Stimulated activated CD8-positive, alpha-beta memory T cell treated with anti-CD3 and anti-CD28 coated beads, Interleukin-15, amount 100 ng/mL, for 24 hours (primary cell): Measurements from ENCODE around the gene AOC1.
"Not testable (repeated sequence)": the region's sequence is repeated elsewhere in the genome, so short reads cannot be mapped to it uniquely, and the experiment has no call there.

Experiments
- DNase-seq: peaks from one replicate; pipeline ENCODE4 v3.0.0-alpha.2; 2020; ENCODE audit warnings: low read depth

AOC1 gene

GRCh38 chr7:150852371-150852905, at the start of gene AOC1:
TSS of gene AOC1 (plus strand) at chr7:150852517. CDS start at chr7:150856471, 3,954 bp downstream.
- DNase-seq, result no peak

GRCh38 chr7:150803161-150803860, 49.0 kb upstream of the AOC1 start:
- no peak for DNase-seq

- no peak for DNase-seq
These were observed 47.5 kb upstream of the AOC1 start for GRCh38 chr7:150804802-150805201.

- DNase-seq, result no peak
These were observed 46.5 kb upstream of the AOC1 start for GRCh38 chr7:150805864-150806263.

DNA sequence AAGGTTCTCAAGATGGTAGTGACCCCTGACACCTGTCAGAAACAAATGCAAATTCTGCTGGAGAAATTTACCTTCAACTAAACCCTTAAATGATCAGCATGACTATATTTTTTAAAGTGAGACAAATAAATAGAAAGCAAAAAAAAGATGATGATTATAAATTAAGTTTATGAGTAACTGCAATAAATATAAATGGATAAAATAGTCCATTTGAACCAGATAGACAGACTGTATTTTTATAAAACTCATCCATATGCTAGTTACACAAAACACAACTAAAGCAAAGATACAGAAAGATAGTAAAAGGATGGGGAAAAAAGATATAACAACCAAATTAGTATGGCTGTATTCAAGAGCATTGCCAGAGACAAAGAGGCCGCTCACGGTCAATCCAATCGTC, 45.9 kb upstream of the AOC1 start:
- DNase-seq, result no peak

- no peak for DNase-seq
These were observed 45.5 kb upstream of the AOC1 start for GRCh38 chr7:150806863-150807262.

DNA sequence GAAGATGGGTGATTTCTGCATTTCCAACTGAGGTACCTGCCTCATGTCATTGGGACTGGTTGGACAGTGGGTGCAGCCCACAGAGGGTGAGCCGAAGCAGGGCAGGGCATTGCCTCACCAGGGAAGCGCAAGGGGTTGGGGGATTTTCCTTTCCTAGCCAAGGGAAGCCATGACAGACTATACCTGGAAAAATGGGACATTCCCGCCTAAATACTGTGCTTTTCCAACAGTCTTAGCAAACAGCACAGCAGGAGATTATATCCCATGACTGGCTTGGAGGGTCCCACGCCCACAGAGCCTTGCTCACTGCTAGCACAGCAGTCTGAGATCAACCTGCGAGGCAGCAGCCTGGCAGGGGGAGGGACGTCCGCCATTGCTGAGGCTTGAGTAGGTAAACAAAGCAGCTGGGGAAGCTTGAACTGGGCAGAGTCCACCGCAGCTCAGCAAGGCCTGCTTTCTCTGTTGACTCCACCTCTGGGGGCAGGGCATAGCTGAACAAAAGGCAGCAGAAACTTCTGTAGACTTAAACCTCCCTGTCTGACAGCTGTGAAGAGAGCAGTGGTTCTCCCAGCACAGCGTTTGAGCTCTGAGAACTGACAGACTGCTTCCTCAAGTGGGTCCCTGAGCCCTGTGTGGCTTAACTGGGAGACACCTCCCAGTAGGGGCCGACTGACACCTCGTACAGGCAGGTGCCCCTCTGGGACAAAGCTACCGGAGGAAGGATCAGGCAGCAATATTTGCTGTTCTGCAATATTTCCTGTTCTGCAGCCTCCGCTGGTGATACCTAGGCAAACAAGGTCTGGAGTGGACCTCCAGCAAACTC, 44.5 kb upstream of the AOC1 start:
- not testable (repeated sequence) for DNase-seq

DNA sequence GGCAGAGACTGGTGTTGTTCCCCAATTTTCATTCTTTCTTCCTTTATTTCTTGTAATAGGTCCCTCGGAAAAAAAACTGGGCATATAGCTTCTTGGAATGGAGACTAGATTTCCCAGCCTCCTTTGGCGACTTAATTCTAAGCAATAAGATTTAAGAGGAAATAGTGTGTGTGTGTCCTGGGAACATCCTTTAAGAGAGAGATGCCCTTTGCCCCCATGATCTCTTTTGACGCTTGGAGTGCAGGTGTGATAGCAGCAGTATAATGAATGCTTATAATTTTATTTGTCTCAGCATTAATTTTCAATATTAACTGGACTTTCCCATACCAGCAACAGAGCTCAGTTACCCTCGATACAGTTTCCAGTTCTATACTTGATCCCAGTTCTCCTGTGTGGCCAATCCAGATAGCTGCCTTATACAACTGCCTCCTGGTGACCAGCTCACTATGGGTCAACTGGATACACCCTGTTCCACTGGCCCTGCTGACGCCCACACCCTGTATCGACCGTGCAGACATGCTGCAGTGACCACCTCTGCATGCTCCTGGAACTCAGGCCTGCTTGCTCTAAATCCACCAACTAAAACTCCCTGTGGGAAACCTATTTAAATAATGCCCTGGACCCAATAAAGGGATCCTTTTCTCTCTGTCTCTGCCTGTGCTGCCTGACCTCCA, 37.9 kb upstream of the AOC1 start:
- no peak for DNase-seq

DNA sequence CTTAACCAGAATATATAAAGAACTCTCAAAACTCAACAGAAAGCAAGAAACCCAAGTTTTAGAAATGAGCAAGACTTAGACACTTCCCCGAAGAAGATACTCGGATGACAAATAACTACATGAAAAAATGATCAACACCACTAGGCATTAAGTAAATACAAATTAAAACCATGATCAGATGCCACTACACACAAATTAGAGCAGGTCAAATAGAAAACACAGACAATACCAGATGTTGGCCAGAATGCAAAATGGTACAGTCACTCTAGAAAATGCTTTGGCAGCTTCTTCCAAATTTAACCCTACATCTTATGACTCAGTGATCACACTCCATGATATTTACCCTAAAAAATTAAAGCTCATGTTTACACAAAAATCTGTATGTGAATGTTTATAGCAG, 33.3 kb upstream of the AOC1 start:
- DNase-seq, result no peak

GRCh38 chr7:150820148-150820547, 32.2 kb upstream of the AOC1 start:
- no peak for DNase-seq

GRCh38 chr7:150820578-150821198, 31.6 kb upstream of the AOC1 start:
- no peak for DNase-seq

DNA sequence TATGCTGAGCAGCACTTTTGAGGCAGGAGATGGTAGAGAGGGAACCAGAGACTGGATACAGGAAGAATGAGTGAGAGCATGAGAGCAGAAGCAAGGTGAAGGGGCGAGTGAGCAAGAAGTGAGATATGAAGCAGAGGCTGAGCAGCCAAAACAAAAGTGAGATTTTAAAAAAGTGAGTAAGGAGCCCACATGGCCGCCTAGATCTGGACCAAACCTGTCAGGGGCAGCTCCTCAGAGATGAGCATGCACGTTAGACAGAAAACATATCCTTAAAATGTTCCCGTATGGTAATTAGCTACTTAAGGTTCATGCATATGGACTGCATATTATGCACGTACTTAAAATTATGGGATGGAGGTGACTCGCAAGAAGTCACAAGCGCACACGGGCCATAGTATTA, 29.3 kb upstream of the AOC1 start:
- no peak for DNase-seq

GRCh38 chr7:150823484-150824126, 28.7 kb upstream of the AOC1 start:
- no peak for DNase-seq

- no peak for DNase-seq
These were observed 27.7 kb upstream of the AOC1 start for GRCh38 chr7:150824379-150825177.

DNA sequence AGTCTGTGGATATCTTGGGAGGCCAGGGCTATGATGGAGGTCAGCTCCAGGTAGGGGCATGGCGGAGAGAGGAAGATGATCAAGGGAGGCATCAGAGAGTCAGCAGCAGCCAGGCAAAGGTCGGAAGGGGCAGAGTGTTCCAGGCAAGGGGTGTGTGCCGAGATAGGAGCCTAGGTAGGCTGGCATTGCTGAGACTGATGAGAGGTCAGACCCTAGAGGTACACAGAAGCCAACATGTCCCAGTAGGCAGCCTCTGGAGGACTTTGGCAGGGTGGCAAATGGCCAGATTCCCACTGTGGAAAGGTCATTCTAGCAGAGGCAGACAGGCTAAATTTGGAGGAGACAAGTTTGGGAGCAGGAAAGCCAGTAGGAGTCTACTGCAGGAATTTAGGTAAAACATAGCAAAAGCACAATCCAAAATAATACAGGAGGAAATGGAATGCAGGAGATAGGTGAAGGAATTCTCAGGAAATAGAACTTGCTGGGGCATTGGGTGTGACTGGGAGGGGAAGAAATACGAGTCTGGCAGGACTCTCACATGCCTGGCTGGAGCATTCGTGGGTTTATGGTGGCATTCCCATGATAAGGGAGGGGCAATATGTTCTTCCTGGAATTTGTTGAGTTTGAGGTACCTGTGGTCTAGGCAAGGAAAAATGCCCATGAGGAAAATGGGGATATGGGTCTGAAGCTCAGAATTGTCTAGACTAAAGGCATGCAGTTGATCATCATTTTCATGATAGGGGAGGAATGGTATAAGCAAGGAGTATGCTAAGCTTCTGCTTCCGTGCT, 26.1 kb upstream of the AOC1 start:
- no peak for DNase-seq

DNA sequence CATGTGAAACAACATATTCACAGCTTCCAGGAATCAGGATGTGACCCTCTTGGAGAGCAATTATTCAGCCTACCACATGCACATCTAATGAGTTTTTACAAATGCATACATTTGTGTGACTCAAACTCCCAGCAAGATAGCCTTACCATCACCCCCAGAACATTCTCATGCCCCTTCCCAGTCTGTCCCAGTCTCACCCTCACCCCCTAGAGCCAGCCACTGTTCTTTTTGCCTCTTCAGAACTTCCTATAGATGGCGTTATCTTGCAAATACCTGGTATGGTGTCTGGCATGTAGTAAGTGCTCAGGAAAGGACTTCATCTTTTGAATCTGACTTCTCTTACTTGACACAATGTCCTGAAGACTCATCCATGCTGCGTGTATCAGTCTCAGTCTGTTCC, 23.9 kb upstream of the AOC1 start:
- no peak for DNase-seq

DNA sequence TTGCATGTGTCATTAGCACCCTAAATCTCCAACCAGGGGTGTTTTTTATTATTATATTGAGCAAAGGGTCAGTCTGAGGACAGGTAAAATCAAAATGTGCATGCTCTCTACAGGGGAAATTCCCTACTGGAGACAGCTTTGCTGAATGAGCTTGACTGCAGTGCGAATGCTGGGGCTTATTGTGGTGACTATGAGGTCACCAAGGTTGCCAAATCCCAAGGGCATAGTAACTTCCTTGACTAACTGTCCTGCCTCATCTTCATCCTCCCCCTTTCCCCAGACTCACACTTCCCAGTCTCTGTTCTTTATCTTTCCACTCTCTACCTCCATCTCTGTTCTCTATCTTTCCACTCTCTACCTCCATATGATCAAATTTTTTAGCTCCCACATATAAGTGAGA, 22.9 kb upstream of the AOC1 start:
- no peak for DNase-seq

GRCh38 chr7:150830937-150831336, 21.4 kb upstream of the AOC1 start:
- DNase-seq, result no peak

- DNase-seq, result no peak
These were observed 20.5 kb upstream of the AOC1 start for GRCh38 chr7:150831851-150832250.

DNA sequence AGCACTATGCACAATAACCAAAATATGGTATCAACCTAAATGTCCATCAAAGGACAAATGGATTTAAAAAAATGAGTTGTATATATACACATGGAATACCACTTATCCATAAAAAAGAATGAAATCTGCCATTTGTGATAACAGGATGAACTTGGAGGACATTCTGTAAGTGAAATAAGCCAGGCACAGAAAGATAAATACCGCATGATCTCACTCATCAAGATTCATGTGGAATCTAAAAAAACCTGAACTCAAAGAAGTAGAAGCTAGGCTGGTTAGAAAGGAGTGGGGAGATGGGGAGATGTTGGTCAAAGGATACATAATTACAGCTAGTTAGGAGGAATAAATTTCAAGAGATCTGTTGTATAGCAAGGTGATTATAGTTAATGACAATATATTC, 17.3 kb upstream of the AOC1 start:
- no peak for DNase-seq
